GM12878 (cell line): Measurements from ENCODE around the gene HORMAD2. TPM values are rescaled to one million over a fixed set of nuclear protein-coding genes. Genes with fewer than 3 reads are reported as not detected.

Experiments used
- ATAC-seq: fragments of 200-7000 bp; cut with Tn5 transposase; 3 replicates; pipeline ENCODE4 v1.9.1; 2020; ENCODE audit warnings: mild to moderate bottlenecking, moderate library complexity
- BruUV-seq: library from RNA; stranded (reverse); fragments of 400-500 nt; replicated peaks from 2 replicates; lab custom pipeline; 2021; lab: Mats Ljungman, UMichigan
- CTCF ChIA-PET: fragments of 300-600 bp; sonication (Branson Sonifier 250); formaldehyde crosslinking; extraction: SDS; loops from one replicate; lab custom pipeline; 2021; ENCODE audit warnings: inconsistent platforms; lab: Yijun Ruan, JAX
- POLR2A ChIA-PET: fragments of 350-600 bp; formaldehyde crosslinking; extraction: SDS; loops from one replicate; lab custom pipeline; 2021; ENCODE audit warnings: inconsistent platforms; lab: Charles Lee
- RAD21 ChIA-PET: fragments of 300-600 bp; sonication (Branson Sonifier 250); formaldehyde crosslinking; loops from one replicate; lab custom pipeline; 2023; ENCODE audit warnings: antibody characterized with exemption; ENCODE audit not compliant: unreplicated experiment; lab: Charles Lee
- SMC1A ChIA-PET: fragments of 300-600 bp; sonication (Branson Sonifier 250); formaldehyde crosslinking; loops from one replicate; lab custom pipeline; 2023; ENCODE audit not compliant: unreplicated experiment, uncharacterized antibody; lab: Charles Lee
- DNase-seq: peaks from one replicate; pipeline ENCODE4 v3.0.0-alpha.2; 2011; ENCODE audit warnings: low read depth, low spot score
- FAIRE-seq: peaks from 3 replicates; lab custom pipeline; 2011; peaks lifted over from hg19 to GRCh38; lab: Jason Lieb, UNC
- H2AFZ ChIP-seq: 2 replicates; pipeline ENCODE4 v1.6.0; 2011; ENCODE audit warnings: low read depth, low read length, control low read depth; ENCODE audit not compliant: control insufficient read depth
- H3K27ac ChIP-seq: 2 replicates; pipeline ENCODE4 v1.5.1; 2011; ENCODE audit warnings: control low read depth; ENCODE audit not compliant: control insufficient read depth, insufficient read depth
- H3K27me3 ChIP-seq, 2 experiments: replicated peaks in 1 of 2; 2 replicates each; pipeline versions ENCODE4 v1.6.0 to v1.6.1; 2011; ENCODE audit warnings: low read length in 1 of 2; ENCODE audit not compliant: control insufficient read depth in 2 of 2, insufficient read depth in 2 of 2
- H3K36me3 ChIP-seq, 2 experiments: 2 replicates each; pipeline ENCODE4 v1.5.1; 2011; ENCODE audit warnings: low read length in 1 of 2; ENCODE audit not compliant: control insufficient read depth in 2 of 2, insufficient read depth in 2 of 2
- H3K4me1 ChIP-seq: 2 replicates; pipeline ENCODE4 v1.6.1; 2011; ENCODE audit warnings: mild to moderate bottlenecking, low read length, moderate library complexity, mixed read lengths; ENCODE audit not compliant: control insufficient read depth, insufficient read depth
- H3K4me2 ChIP-seq: 2 replicates; pipeline ENCODE4 v1.6.0; 2011; ENCODE audit warnings: control low read depth; ENCODE audit not compliant: control insufficient read depth, insufficient read depth
- H3K4me3 ChIP-seq: fragments of 200-600 bp; sonication (generic); 2 replicates; pipeline ENCODE4 v1.5.1; 2016
- H3K79me2 ChIP-seq: 2 replicates; pipeline ENCODE4 v1.6.0; 2011; ENCODE audit warnings: low read length; ENCODE audit not compliant: control insufficient read depth, insufficient read depth
- H3K9ac ChIP-seq: 2 replicates; pipeline ENCODE4 v1.8.0; 2011; ENCODE audit warnings: low read length, control low read depth, mixed read lengths; ENCODE audit not compliant: control insufficient read depth, insufficient read depth
- H3K9me3 ChIP-seq: replicated peaks from 3 replicates; pipeline ENCODE4 v1.5.1; 2011; ENCODE audit warnings: mild to moderate bottlenecking, low read length; ENCODE audit not compliant: control insufficient read depth, insufficient read depth
- H4K20me1 ChIP-seq: 2 replicates; pipeline ENCODE4 v1.6.0; 2011; ENCODE audit not compliant: control insufficient read depth, insufficient read depth
- BHLHE40 ChIP-seq, 2 experiments: fragments of 450-650 bp in 1 of 2; IDR thresholded peaks; 2 replicates each; pipeline ENCODE4 v1.6.1; 2011 to 2017; ENCODE audit warnings: low read depth in 2 of 2, borderline replicate concordance in 1 of 2, improper control_type of control experiment in 1 of 2, low read length in 1 of 2, mild to moderate bottlenecking in 1 of 2
- CBX3 ChIP-seq: fragments of 200-600 bp; sonication (generic); IDR thresholded peaks from 2 replicates; pipeline ENCODE4 v1.6.1; 2016; ENCODE audit warnings: low read depth, borderline replicate concordance
- MYB ChIP-seq: fragments of 150-350 bp; IDR thresholded peaks from 2 replicates; pipeline ENCODE4 v1.6.1; 2014; ENCODE audit warnings: mild to moderate bottlenecking, low read depth, low read length, borderline replicate concordance
- RBBP5 ChIP-seq: fragments of 200-600 bp; sonication (generic); conservative IDR thresholded peaks from 2 replicates; pipeline ENCODE4 v1.6.1; 2016
- SIN3A ChIP-seq: IDR thresholded peaks from 2 replicates; pipeline ENCODE4 v1.6.1; 2012; ENCODE audit warnings: low read depth, low read length, improper control_type of control experiment
- WGBS: methylation state at CpG from one replicate; pipeline ENCODE4 v1.1.6; 2016; ENCODE audit warnings: low lambda C conversion rate; ENCODE audit not compliant: insufficient replicate concordance, insufficient coverage; ENCODE audit errors: missing lambda C conversion rate; 5-methylcytosine and 5-hydroxymethylcytosine counted together
- in situ Hi-C: fragments of 300-500 bp; cut with MboI; formaldehyde crosslinking; loops from 9 replicates; pipeline ENCODE4 v1.14.3; 2018; ENCODE audit warnings: mixed read lengths
- intact Hi-C: fragments of 100-400 bp; cut with micrococcal nuclease; formaldehyde crosslinking; loops from one replicate; pipeline ENCODE4 v1.14.2; 2022; ENCODE audit not compliant: unreplicated experiment
- polyA plus RNA-seq, 11 experiments: library from polyadenylated mRNA; depleted of rRNA in 4 of 11; unstranded in 6 of 11; stranded (reverse) in 5 of 11; fragments of >200 nt; fragmentation: Nextera tagmentation in 4 of 11; fragmentation: Illumina TruSeq in 1 of 11; extraction: Ambion mirVana in 4 of 11; extraction: Trizol in 1 of 11; gene quantifications; 1 replicate in 1 of 11; 2 replicates in 10 of 11; pipeline versions ENCODE4 v1.2.1 to v1.2.3, GENCODE V29; 2011 to 2016; ENCODE audit warnings: inconsistent platforms in 2 of 11, missing spikeins in 2 of 11, low read depth in 1 of 11
- total RNA-seq, 4 experiments: library from RNA; depleted of rRNA in 3 of 4; stranded (reverse); fragments of >200 nt in 3 of 4; fragmentation: Illumina TruSeq in 1 of 4; extraction: Trizol in 1 of 4; gene quantifications; 2 replicates each; pipeline versions ENCODE4 v1.2.1 to v1.2.3, GENCODE V29; 2013 to 2021

The HORMAD2 gene
- total and polyA plus RNA-seq, 10 of the 15 experiments (the other 5 are each of a cell fraction or from before 2014, with no cell fraction given): 0.07 to 0.13 TPM; not detected in 8

- in situ Hi-C loops: no loop called here
- Histone ChIP-seq H3K4me2 (no peak overlapping the region), H3K36me3 (no peaks in the 10 kb centered on the region), H2AFZ (no peak overlapping the region), H4K20me1 (no peaks in the 10 kb centered on the region), H3K27ac (no peak overlapping the region), H3K9ac (no peak overlapping the region), H3K79me2 (no peaks in the 10 kb centered on the region)
- CTCF ChIA-PET: interaction anchor here (1.4 kb wide), 1 partner anchor 43 kb away, joined by 3 read pairs; no protein-coding TSS in a partner anchor
- ATAC-seq: no peak
- intact Hi-C loops: no loop called here
- TF ChIP-seq MYB: no peak
- TF ChIP-seq, all 136 proteins: peak for 0
- Histone ChIP-seq H3K27me3 (no peaks in the 10 kb centered on the region), H3K4me1 (peaks cover 17% of the 10 kb centered on the region), H3K9me3 (no peaks in the 10 kb centered on the region), H3K4me3 (no peak overlapping the region)
- ChIA-PET RAD21 (interaction anchor here (1.0 kb wide), 1 partner anchor 70 kb away, joined by 3 read pairs; no protein-coding TSS in a partner anchor), SMC1A (no interaction called here), POLR2A (no interaction called here)
- no peak for DNase-seq
- no peak for FAIRE-seq
- WGBS: 79% methylated on average over 21 of the region's 23 CpGs
- BruUV-seq: no TSS peak
Measured at GRCh38 chr22:30217698-30218560, 137.7 kb downstream of the HORMAD2 start.

DNA sequence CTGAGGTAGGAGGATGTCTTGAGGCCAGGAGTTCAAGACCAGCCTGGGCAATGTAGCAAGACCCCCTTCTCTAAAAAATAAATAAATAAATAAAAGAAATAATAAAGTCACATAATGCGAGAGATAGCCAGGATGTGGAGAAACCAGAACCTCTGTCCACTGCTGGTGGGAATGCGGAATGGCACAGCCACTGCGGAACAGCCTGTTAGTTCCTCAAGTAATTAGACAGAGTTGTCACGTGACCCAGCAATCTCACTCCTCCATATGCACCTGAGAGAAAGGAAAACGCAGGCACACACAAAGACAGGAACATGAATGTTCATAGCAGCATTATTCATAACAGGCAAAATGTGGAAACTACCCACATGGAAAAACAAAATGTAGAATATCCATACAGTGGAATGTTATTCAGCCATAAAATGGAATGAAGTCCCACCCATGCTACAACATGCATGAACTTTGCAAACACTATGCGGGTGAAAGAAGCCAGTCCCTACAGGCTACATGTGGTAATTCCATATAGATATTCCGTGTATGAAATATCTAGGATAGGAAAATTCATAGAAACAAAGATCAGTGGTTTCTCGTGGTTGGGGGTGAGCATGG, 138.9 kb downstream of the HORMAD2 start:
- no peak for DNase-seq
- SMC1A ChIA-PET: no interaction called here
- BruUV-seq: no TSS peak
- Histone ChIP-seq H3K79me2 (no peaks in the 10 kb centered on the region), H3K36me3 (no peaks in the 10 kb centered on the region), H3K4me2 (no peak overlapping the region), H3K27me3 (no peaks in the 10 kb centered on the region)
- FAIRE-seq: no peak
- WGBS: 77% methylated on average over 8 of the region's 8 CpGs
- TF ChIP-seq BHLHE40 (IDR thresholded peaks at IDR 0.05; ENCODE audit: borderline replicate concordance in 1 of 2, low read depth in 2 of 2, low read length in 1 of 2) (no peak), RBBP5 (no peak), CBX3 (no peak), SIN3A (no peak)
- TF ChIP-seq, all 136 proteins: peak for 0
- ChIA-PET RAD21 (no interaction called here), POLR2A (no interaction called here), CTCF (no interaction called here)
- H3K4me1 ChIP-seq: peaks cover 19% of the 10 kb centered on the region
- no peak for ATAC-seq
- intact Hi-C loops (no loop called here), in situ Hi-C loops (no loop called here)
- H3K9ac ChIP-seq: no peak overlapping the region
- no peak overlapping the region for H2AFZ ChIP-seq
- H4K20me1 ChIP-seq: no peaks in the 10 kb centered on the region
- H3K9me3 ChIP-seq: no peaks in the 10 kb centered on the region
- H3K4me3 ChIP-seq: no peak overlapping the region
- H3K27ac ChIP-seq: no peak overlapping the region
